Testis (tissue), 2 donors: ENCODE measurements around the gene CLIP1.

Source experiments
- CTCF ChIP-seq, 3 experiments: fragments of 450-650 bp in 2 of 3; fragments of 200-600 bp in 1 of 3; sonication (generic) in 1 of 3; IDR thresholded peaks; one replicate each; pipeline ENCODE4 v1.5.1; 2016 to 2019; ENCODE audit warnings: antibody characterized with exemption in 3 of 3, mild to moderate bottlenecking in 2 of 3, moderate library complexity in 1 of 3
- POLR2A ChIP-seq: fragments of 450-650 bp; IDR thresholded peaks from one replicate; pipeline ENCODE4 v1.6.1; 2017; ENCODE audit warnings: antibody characterized with exemption, mild to moderate bottlenecking, moderate library complexity

DNA sequence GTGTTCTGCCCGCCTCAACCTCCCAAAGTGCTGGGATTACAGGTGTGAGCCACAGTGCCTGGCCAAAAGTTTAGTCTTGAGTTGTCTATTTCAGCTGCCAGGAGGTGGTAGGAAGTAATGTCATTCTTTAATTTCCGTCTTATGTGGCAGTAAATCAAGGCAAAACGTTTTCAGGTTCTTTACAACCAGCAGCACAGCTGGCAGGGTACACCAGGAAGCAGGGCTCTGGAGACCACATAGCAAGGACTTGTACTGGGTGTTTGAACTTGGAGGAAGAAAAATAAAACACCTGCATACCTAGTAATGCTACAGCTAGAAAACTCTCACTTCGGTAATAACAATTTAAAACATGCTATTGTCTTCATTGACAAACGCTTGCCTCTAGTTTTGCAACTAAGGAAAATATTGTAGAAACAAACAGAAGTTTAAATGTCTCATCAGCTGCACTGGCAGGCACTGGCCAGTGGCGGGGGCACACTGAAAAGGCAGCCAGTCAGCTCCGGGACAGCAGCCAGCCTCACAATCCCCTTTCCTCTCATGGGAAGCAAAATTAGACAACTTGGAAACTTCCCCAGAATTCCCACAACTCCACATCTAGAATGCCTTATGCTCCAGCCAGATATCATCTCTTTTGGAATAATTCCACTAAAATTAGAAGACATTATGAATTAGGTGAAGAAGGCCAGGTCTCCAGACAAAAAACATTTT lies 72.2 kb downstream of the CLIP1 start:
- TF ChIP-seq CTCF (IDR thresholded peaks at IDR 0.05): no peak
- TF ChIP-seq POLR2A: no peak
